AG09309 (cell line): ENCODE results near the gene EIF1AD.

Experiments
- DNase-seq: peaks from one replicate; pipeline ENCODE4 v3.0.0-alpha.2; 2010; ENCODE audit warnings: low read depth
- H3K4me3 ChIP-seq: 2 replicates; pipeline ENCODE4 v1.5.1; 2011; ENCODE audit warnings: mild to moderate bottlenecking, low read depth, low read length, moderate library complexity; ENCODE audit not compliant: control insufficient read depth
- CTCF ChIP-seq: IDR thresholded peaks from 2 replicates; pipeline ENCODE4 v1.5.1; 2011; ENCODE audit warnings: mild to moderate bottlenecking, low read depth, low read length, inconsistent platforms; ENCODE audit not compliant: insufficient read depth, control insufficient read depth; ENCODE audit errors: missing control alignments

Gene EIF1AD

DNA sequence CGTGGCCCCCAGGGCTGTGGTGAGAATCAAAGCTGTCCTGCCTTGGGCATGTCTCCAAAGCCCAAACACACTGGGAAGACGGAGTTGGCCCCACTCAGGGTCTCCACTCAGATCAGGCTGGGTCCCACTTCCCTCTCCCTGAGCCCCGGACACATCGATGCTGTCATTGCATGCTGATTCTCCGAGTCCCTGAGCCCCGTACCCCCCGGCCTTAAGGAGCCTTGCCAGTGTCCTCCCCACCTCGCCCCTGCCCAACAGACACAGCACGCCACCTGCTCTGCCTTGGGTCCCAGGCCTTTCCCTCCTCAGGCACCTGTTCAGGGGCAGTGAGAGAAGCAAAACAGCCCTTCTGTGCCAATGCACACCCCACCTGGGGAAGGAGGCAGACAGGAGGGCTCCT, 14.6 kb downstream of the EIF1AD start:
- DNase-seq, result no peak
- H3K4me3 ChIP-seq, result no peak overlapping the region
- TF ChIP-seq CTCF, result no peak

GRCh38 chr11:65983589-65983987, 18.4 kb downstream of the EIF1AD start:
- TF ChIP-seq CTCF, result no peak
- H3K4me3 ChIP-seq, result no peak overlapping the region
- no peak for DNase-seq

DNA sequence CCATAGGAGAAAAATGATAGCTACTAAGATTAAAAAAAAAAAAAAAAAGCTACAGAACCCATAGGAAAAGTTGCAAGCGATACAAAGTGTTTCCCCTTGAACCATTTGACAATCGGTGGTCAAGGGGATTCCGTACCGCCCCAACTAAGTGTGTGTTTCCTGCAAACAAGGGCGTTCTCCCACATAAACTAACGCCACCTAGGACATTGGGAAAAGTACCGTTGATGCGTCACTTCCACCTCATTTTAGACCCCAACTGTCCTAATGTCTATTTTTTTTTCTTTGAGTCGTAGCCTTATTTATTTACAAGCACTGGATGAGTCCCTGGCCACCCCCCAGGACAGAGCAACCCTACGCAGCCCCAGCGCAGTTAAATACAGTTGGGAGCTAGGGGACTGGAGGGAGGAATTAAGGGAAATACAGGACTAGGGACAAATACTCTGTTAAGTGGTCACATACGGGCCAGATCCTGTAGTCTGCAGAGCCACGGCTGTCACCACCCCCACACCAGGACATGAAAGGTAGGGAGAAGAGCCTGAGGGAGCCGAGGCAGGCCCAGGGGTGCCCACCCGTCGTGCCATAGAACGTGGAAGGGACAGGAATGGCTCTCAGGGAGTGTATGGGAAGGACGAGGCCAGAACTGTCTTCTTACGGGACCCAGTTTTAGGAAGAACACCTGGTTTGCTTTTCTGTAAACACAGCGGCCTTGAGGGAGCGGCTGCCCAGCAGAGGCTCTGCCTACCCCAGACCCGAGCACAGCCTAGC, 19.0 kb downstream of the EIF1AD start:
- H3K4me3 ChIP-seq, result no peak overlapping the region
- no peak for TF ChIP-seq CTCF
- no peak for DNase-seq

- TF ChIP-seq CTCF, result no peak
- no peak overlapping the region for H3K4me3 ChIP-seq
- no peak for DNase-seq
Measured at GRCh38 chr11:65981972-65982823, 19.8 kb downstream of the EIF1AD start.

DNA sequence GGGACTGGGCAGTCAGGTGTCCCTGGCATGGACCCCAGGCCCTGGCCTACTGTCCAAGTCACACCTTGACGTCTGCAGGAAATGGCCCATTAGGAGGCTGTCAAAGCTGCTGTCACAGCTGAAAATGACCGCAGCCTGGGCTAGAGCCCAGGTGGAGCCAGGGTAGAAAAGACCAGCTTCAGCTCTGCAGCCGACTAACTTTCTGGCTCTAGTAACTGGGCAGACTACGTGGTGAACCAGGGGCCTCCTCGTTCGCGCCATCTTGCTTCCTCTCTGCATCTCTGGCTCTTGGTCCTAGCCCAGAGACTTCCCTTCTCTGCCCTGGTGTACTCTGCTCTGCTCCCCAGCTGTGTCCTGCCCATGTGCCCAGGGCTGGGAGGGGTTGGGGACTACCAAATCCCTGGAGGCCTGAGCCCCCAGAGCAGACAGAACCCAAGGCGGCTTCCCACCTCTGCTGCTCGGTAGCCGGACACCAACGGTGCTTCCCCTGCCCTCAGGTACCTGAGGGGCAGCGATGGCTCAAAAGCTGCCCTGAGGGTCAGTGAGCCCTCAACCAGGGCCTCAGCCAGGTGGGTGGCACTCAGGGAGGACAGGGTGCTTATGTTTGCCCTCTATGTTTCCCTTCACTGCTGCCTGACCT, 20.7 kb downstream of the EIF1AD start:
- H3K4me3 ChIP-seq, result no peak overlapping the region
- TF ChIP-seq CTCF, result no peak
- DNase-seq, result no peak

GRCh38 chr11:65979261-65979759, 22.6 kb downstream of the EIF1AD start:
- H3K4me3 ChIP-seq, result no peak overlapping the region
- no peak for DNase-seq
- TF ChIP-seq CTCF, result no peak
